Measurements from ENCODE around the gene RPRML.

DNA sequence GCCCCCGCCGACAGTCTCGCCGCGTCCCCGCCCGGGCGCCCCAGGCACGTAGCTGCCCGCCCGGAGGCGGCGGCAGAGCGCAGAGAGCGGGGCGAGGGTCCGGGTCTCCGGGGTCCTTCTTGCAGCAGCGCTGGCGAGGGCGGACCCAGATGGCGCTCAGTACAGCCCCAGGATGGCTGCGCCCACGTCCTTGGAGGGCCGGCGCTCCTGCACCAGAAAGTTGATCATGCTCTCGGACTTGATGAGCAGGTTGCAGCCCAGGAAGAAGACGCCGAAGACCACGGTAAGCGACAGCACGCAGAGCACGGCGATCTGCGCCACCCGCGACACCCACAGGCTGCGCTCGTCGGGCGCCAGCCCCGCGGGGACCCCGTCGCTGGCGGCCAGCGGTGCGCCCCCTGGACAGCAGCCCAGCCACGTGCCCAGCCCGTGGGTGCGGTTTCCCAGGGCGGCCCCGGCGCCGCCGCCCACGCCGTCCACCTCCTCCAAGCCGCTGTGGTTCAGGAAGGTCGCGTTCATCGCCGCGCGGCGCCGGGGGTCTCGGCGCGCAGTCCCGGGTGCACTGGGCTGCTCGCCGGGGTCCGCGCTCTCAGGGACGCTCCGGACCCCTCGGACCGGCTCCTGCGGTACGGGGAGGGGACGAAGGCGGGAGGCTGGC, 435 bp downstream of the RPRML start:
- TF ChIP-seq, protein P1, sequence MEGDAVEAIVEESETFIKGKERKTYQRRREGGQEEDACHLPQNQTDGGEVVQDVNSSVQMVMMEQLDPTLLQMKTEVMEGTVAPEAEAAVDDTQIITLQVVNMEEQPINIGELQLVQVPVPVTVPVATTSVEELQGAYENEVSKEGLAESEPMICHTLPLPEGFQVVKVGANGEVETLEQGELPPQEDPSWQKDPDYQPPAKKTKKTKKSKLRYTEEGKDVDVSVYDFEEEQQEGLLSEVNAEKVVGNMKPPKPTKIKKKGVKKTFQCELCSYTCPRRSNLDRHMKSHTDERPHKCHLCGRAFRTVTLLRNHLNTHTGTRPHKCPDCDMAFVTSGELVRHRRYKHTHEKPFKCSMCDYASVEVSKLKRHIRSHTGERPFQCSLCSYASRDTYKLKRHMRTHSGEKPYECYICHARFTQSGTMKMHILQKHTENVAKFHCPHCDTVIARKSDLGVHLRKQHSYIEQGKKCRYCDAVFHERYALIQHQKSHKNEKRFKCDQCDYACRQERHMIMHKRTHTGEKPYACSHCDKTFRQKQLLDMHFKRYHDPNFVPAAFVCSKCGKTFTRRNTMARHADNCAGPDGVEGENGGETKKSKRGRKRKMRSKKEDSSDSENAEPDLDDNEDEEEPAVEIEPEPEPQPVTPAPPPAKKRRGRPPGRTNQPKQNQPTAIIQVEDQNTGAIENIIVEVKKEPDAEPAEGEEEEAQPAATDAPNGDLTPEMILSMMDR (IDR thresholded peaks at IDR 0.05), result no peak
- TF ChIP-seq POLR2AphosphoS5 (IDR thresholded peaks at IDR 0.05), result no peak
